ENCODE data around the gene RTN4IP1.

RTN4IP1 gene

GRCh38 chr6:106617857-106618256 lies 11.4 kb downstream of the RTN4IP1 start:
- no peak overlapping the region for H4K91ac ChIP-seq (ENCODE audit: low read depth, low read length, poor library complexity)
- no peak overlapping the region for H2BK120ac ChIP-seq (ENCODE audit: low read depth, low read length)
- no peaks in the 10 kb centered on the region for H3K27me3 ChIP-seq (ENCODE audit: control insufficient read depth in 3 of 3, insufficient read depth in 3 of 3, low read depth in 1 of 3, low read length in 3 of 3)
- H2BK5ac ChIP-seq (ENCODE audit: low read length): no peak overlapping the region
- H3K4me2 ChIP-seq (ENCODE audit: insufficient read depth, low read length, poor library complexity, severe bottlenecking): no peak overlapping the region
- peaks cover 2 to 5% of the 10 kb centered on the region in 2 donors for H3K9me3 ChIP-seq (replicated peaks in 1 of 2; ENCODE audit: control insufficient read depth in 2 of 2, insufficient read depth in 1 of 2, low read depth in 1 of 2, low read length in 2 of 2)
- no peak overlapping the region for H3K23ac ChIP-seq (ENCODE audit: low read depth, low read length, poor library complexity)
- no peak overlapping the region for H2AK5ac ChIP-seq (ENCODE audit: low read depth, low read length)
- no peaks in the 10 kb centered on the region for H3K4me1 ChIP-seq (ENCODE audit: control insufficient read depth in 2 of 2, insufficient read depth in 1 of 2, low read depth in 1 of 2, low read length in 2 of 2)
- H3K4me3 ChIP-seq (ENCODE audit: low read length in 2 of 2): no peak overlapping the region
- no peaks in the 10 kb centered on the region for H3K79me1 ChIP-seq (ENCODE audit: low read depth, low read length)
- no peak overlapping the region for H2BK15ac ChIP-seq (ENCODE audit: low read length)
- H2AFZ ChIP-seq (ENCODE audit: low read length): no peak overlapping the region
- no peak overlapping the region for H2BK12ac ChIP-seq (ENCODE audit: low read length)
- no peak overlapping the region for H3K4ac ChIP-seq (ENCODE audit: low read length)
- no peak overlapping the region for H3K18ac ChIP-seq (ENCODE audit: low read length)
- H3K36me3 ChIP-seq (replicated peaks in 1 of 2; ENCODE audit: control insufficient read depth in 2 of 2, insufficient read depth in 2 of 2, low read length in 2 of 2): peaks cover 3 to 14% of the 10 kb centered on the region in 2 donors
- WGBS, 2 donors (ENCODE audit: extremely low coverage in 2 of 2, insufficient read length in 2 of 2, insufficient replicate concordance in 1 of 2): no CpG with 5 or more reads among the region's 1 CpG
- no peak overlapping the region for H4K8ac ChIP-seq (ENCODE audit: low read depth, low read length)
- H3K27ac ChIP-seq (replicated peaks; ENCODE audit: low read length): no peak overlapping the region
- no peak overlapping the region for H3K14ac ChIP-seq (ENCODE audit: low read length)
- no peak overlapping the region for H3K9ac ChIP-seq (ENCODE audit: low read depth, low read length, poor library complexity)
- no peak for DNase-seq (ENCODE audit: low spot score)

DNA sequence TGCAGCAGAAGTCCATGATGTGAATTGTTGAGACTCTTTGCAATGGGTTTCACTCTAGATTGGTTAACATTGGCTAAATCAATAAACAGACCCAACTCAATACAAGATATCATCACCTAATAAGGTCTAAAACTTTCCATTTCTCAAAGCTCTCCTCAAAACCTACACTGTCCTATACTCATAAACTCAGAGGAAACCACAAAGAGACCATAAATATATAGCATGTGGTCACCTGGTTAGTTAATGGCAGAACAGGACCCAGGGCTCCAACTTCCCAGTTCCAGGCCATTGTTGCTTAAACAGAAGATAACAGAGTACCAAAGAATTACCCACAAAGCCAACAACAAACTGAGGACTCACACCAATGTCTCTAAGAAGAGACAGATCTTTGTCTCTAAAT lies 12.0 kb downstream of the RTN4IP1 start:
- H4K8ac ChIP-seq (ENCODE audit: low read depth, low read length): no peak overlapping the region
- no peaks in the 10 kb centered on the region for H3K4me1 ChIP-seq (ENCODE audit: control insufficient read depth in 2 of 2, insufficient read depth in 1 of 2, low read depth in 1 of 2, low read length in 2 of 2)
- no peak overlapping the region for H3K23ac ChIP-seq (ENCODE audit: low read depth, low read length, poor library complexity)
- no peaks in the 10 kb centered on the region for H3K79me1 ChIP-seq (ENCODE audit: low read depth, low read length)
- no peak overlapping the region for H2AK5ac ChIP-seq (ENCODE audit: low read depth, low read length)
- no peak overlapping the region for H3K4me2 ChIP-seq (ENCODE audit: insufficient read depth, low read length, poor library complexity, severe bottlenecking)
- no peak overlapping the region for H4K91ac ChIP-seq (ENCODE audit: low read depth, low read length, poor library complexity)
- no peak overlapping the region for H3K9ac ChIP-seq (ENCODE audit: low read depth, low read length, poor library complexity)
- no peaks in the 10 kb centered on the region for H3K9me3 ChIP-seq (replicated peaks in 1 of 2; ENCODE audit: control insufficient read depth in 2 of 2, insufficient read depth in 1 of 2, low read depth in 1 of 2, low read length in 2 of 2)
- no peak overlapping the region for H2BK15ac ChIP-seq (ENCODE audit: low read length)
- no peak for DNase-seq (ENCODE audit: low spot score)
- H3K4ac ChIP-seq (ENCODE audit: low read length): no peak overlapping the region
- no peak overlapping the region for H3K14ac ChIP-seq (ENCODE audit: low read length)
- H2BK120ac ChIP-seq (ENCODE audit: low read depth, low read length): no peak overlapping the region
- H2BK5ac ChIP-seq (ENCODE audit: low read length): no peak overlapping the region
- H2AFZ ChIP-seq (ENCODE audit: low read length): no peak overlapping the region
- no peak overlapping the region for H3K27ac ChIP-seq (replicated peaks; ENCODE audit: low read length)
- H3K18ac ChIP-seq (ENCODE audit: low read length): no peak overlapping the region
- H3K27me3 ChIP-seq (ENCODE audit: control insufficient read depth in 3 of 3, insufficient read depth in 3 of 3, low read depth in 1 of 3, low read length in 3 of 3): no peaks in the 10 kb centered on the region
- H3K4me3 ChIP-seq (ENCODE audit: low read length in 2 of 2): no peak overlapping the region
- no peak overlapping the region for H2BK12ac ChIP-seq (ENCODE audit: low read length)
- peaks cover 0 to 10% of the 10 kb centered on the region in 2 donors for H3K36me3 ChIP-seq (replicated peaks in 1 of 2; ENCODE audit: control insufficient read depth in 2 of 2, insufficient read depth in 2 of 2, low read length in 2 of 2)

- Histone ChIP-seq H3K23ac (ENCODE audit: low read depth, low read length, poor library complexity) (no peak overlapping the region), H4K91ac (ENCODE audit: low read depth, low read length, poor library complexity) (no peak overlapping the region), H2BK12ac (ENCODE audit: low read length) (no peak overlapping the region), H2BK15ac (ENCODE audit: low read length) (no peak overlapping the region), H3K4me3 (ENCODE audit: low read length in 2 of 2) (no peak overlapping the region), H3K36me3 (replicated peaks in 1 of 2; ENCODE audit: control insufficient read depth in 2 of 2, insufficient read depth in 2 of 2, low read length in 2 of 2) (peaks cover 0 to 10% of the 10 kb centered on the region in 2 donors), H3K4me2 (ENCODE audit: insufficient read depth, low read length, poor library complexity, severe bottlenecking) (no peak overlapping the region), H3K27ac (replicated peaks; ENCODE audit: low read length) (no peak overlapping the region), H3K4me1 (ENCODE audit: control insufficient read depth in 2 of 2, insufficient read depth in 1 of 2, low read depth in 1 of 2, low read length in 2 of 2) (no peaks in the 10 kb centered on the region), H3K14ac (ENCODE audit: low read length) (no peak overlapping the region), H2BK5ac (ENCODE audit: low read length) (no peak overlapping the region), H3K79me1 (ENCODE audit: low read depth, low read length) (no peaks in the 10 kb centered on the region), H3K18ac (ENCODE audit: low read length) (no peak overlapping the region), H2AFZ (ENCODE audit: low read length) (no peak overlapping the region), H4K8ac (ENCODE audit: low read depth, low read length) (no peak overlapping the region), H3K27me3 (ENCODE audit: control insufficient read depth in 3 of 3, insufficient read depth in 3 of 3, low read depth in 1 of 3, low read length in 3 of 3) (no peaks in the 10 kb centered on the region), H2BK120ac (ENCODE audit: low read depth, low read length) (no peak overlapping the region), H3K4ac (ENCODE audit: low read length) (no peak overlapping the region), H3K9me3 (replicated peaks in 1 of 2; ENCODE audit: control insufficient read depth in 2 of 2, insufficient read depth in 1 of 2, low read depth in 1 of 2, low read length in 2 of 2) (no peaks in the 10 kb centered on the region), H3K9ac (ENCODE audit: low read depth, low read length, poor library complexity) (no peak overlapping the region), H2AK5ac (ENCODE audit: low read depth, low read length) (no peak overlapping the region)
- WGBS, 2 donors (ENCODE audit: extremely low coverage in 2 of 2, insufficient read length in 2 of 2, insufficient replicate concordance in 1 of 2): no CpG with 5 or more reads among the region's 3 CpGs
- DNase-seq (ENCODE audit: low spot score): no peak
Observed at GRCh38 chr6:106614592-106615257, 14.6 kb downstream of the RTN4IP1 start.

DNA sequence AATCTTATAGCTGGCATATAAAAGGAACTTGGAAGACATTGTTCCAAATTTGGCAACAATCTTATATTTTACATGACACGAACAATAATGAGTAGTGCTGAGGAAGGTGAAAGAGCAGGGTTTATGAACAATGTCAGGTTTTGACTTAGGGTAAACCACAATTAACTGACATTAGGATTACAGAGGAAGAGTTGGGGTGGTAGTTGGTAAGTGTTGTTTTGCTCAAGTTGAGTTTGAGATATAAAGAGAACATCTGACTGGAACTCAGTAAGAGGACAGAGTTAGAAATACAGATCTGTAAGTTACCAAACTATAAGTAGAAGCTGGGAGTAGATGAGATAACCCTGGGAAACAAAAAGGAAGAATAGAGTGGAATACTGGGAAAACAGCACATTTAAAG lies 15.1 kb downstream of the RTN4IP1 start:
- no peak overlapping the region for H2BK15ac ChIP-seq (ENCODE audit: low read length)
- no peak overlapping the region for H3K4me2 ChIP-seq (ENCODE audit: insufficient read depth, low read length, poor library complexity, severe bottlenecking)
- H3K14ac ChIP-seq (ENCODE audit: low read length): no peak overlapping the region
- H3K23ac ChIP-seq (ENCODE audit: low read depth, low read length, poor library complexity): no peak overlapping the region
- H3K79me1 ChIP-seq (ENCODE audit: low read depth, low read length): no peaks in the 10 kb centered on the region
- no peak overlapping the region for H2AK5ac ChIP-seq (ENCODE audit: low read depth, low read length)
- no peak overlapping the region for H2BK5ac ChIP-seq (ENCODE audit: low read length)
- no peak overlapping the region for H3K18ac ChIP-seq (ENCODE audit: low read length)
- no peak overlapping the region for H2AFZ ChIP-seq (ENCODE audit: low read length)
- H3K27ac ChIP-seq (replicated peaks; ENCODE audit: low read length): no peak overlapping the region
- H3K4ac ChIP-seq (ENCODE audit: low read length): no peak overlapping the region
- WGBS, 2 donors (ENCODE audit: extremely low coverage in 2 of 2, insufficient read length in 2 of 2, insufficient replicate concordance in 1 of 2): no CpG with 5 or more reads among the region's 1 CpG
- H3K9me3 ChIP-seq (replicated peaks in 1 of 2; ENCODE audit: control insufficient read depth in 2 of 2, insufficient read depth in 1 of 2, low read depth in 1 of 2, low read length in 2 of 2): no peaks in the 10 kb centered on the region
- no peak for DNase-seq (ENCODE audit: low spot score)
- no peak overlapping the region for H2BK120ac ChIP-seq (ENCODE audit: low read depth, low read length)
- H2BK12ac ChIP-seq (ENCODE audit: low read length): no peak overlapping the region
- H3K9ac ChIP-seq (ENCODE audit: low read depth, low read length, poor library complexity): no peak overlapping the region
- no peak overlapping the region for H3K4me3 ChIP-seq (ENCODE audit: low read length in 2 of 2)
- no peak overlapping the region for H4K91ac ChIP-seq (ENCODE audit: low read depth, low read length, poor library complexity)
- H4K8ac ChIP-seq (ENCODE audit: low read depth, low read length): no peak overlapping the region
- H3K27me3 ChIP-seq (ENCODE audit: control insufficient read depth in 3 of 3, insufficient read depth in 3 of 3, low read depth in 1 of 3, low read length in 3 of 3): no peaks in the 10 kb centered on the region
- H3K36me3 ChIP-seq (replicated peaks in 1 of 2; ENCODE audit: control insufficient read depth in 2 of 2, insufficient read depth in 2 of 2, low read length in 2 of 2): peaks cover 0 to 10% of the 10 kb centered on the region in 2 donors
- H3K4me1 ChIP-seq (ENCODE audit: control insufficient read depth in 2 of 2, insufficient read depth in 1 of 2, low read depth in 1 of 2, low read length in 2 of 2): no peaks in the 10 kb centered on the region
